T-cell (primary cell): ENCODE results near the gene RHOH. TPM values are rescaled to one million over a fixed set of nuclear protein-coding genes. Genes with fewer than 3 reads are reported as not detected.

Experiments
- ATAC-seq, 4 experiments: fragments of 200-7000 bp in 3 of 4; fragments of 150-1000 bp in 1 of 4; cut with Tn5 transposase; replicated peaks in 1 of 4; 1 replicate in 3 of 4; 2 replicates in 1 of 4; pipeline ENCODE4 v1.10.0; 2021; ENCODE audit warnings: moderate library complexity in 3 of 4, mild to moderate bottlenecking in 2 of 4, moderate number of reproducible peaks in 1 of 4
- CTCF ChIA-PET, 2 donors: fragments of 300-600 bp; sonication (Branson Sonifier 250); formaldehyde crosslinking; loops; one replicate each; lab custom pipeline; 2022; ENCODE audit warnings: antibody characterized with exemption in 2 of 2; lab: Charles Lee
- POLR2A ChIA-PET, 2 donors: fragments of 300-600 bp; sonication (Branson Sonifier 250); formaldehyde crosslinking; loops; one replicate each; lab custom pipeline; 2022; ENCODE audit warnings: antibody characterized with exemption in 2 of 2; lab: Charles Lee
- DNase-seq, 35 experiments: peaks; one replicate each; pipeline versions ENCODE4 v3.0.0 to v3.0.0-alpha.2; 2013 to 2023
- H3K27ac ChIP-seq: one replicate; pipeline ENCODE4 v1.5.1; 2013; ENCODE audit warnings: low read length
- H3K27me3 ChIP-seq, 2 experiments: replicated peaks in 1 of 2; 1 replicate in 1 of 2; 2 replicates in 1 of 2; pipeline versions ENCODE4 v1.6.1 to v1.7.0; 2013; ENCODE audit warnings: low read length in 1 of 2, mixed read lengths in 1 of 2; ENCODE audit not compliant: control insufficient read depth in 2 of 2, insufficient read depth in 2 of 2; ENCODE audit errors: extremely low read depth in 1 of 2
- H3K36me3 ChIP-seq, 2 donors: 1 replicate in 1 of 2; 2 replicates in 1 of 2; pipeline versions ENCODE4 v1.6.1 to v1.7.0; 2013; ENCODE audit warnings: low read length in 1 of 2; ENCODE audit not compliant: control insufficient read depth in 2 of 2, insufficient read depth in 1 of 2; ENCODE audit errors: extremely low read depth in 1 of 2
- H3K4me1 ChIP-seq, 2 experiments: 1 replicate in 1 of 2; 2 replicates in 1 of 2; pipeline versions ENCODE4 v1.6.1 to v1.7.0; 2013; ENCODE audit warnings: low read length in 2 of 2, mixed read lengths in 1 of 2; ENCODE audit not compliant: insufficient read depth in 2 of 2, control insufficient read depth in 1 of 2; ENCODE audit errors: extremely low read depth in 1 of 2
- H3K4me3 ChIP-seq, 2 donors: 1 replicate in 1 of 2; 2 replicates in 1 of 2; pipeline versions ENCODE4 v1.5.1 to v1.7.0; 2013; ENCODE audit warnings: mild to moderate bottlenecking in 2 of 2, low read length in 1 of 2, moderate library complexity in 1 of 2; ENCODE audit not compliant: control insufficient read depth in 1 of 2; ENCODE audit errors: extremely low read depth in 1 of 2
- H3K9me3 ChIP-seq: 2 replicates; pipeline ENCODE4 v1.7.0; 2013
- H3K27ac Mint-ChIP-seq, 2 donors: one replicate each; pipeline ENCODE4 v1.8.0; 2020 to 2021; ENCODE audit warnings: mild to moderate bottlenecking in 2 of 2, mixed read lengths in 2 of 2
- H3K27me3 Mint-ChIP-seq, 2 donors: one replicate each; pipeline ENCODE4 v1.8.0; 2021 to 2022; ENCODE audit warnings: mixed read lengths in 2 of 2
- H3K36me3 Mint-ChIP-seq: one replicate; pipeline ENCODE4 v1.8.0; 2021; ENCODE audit warnings: mixed read lengths
- H3K4me1 Mint-ChIP-seq, 3 donors: one replicate each; pipeline ENCODE4 v1.8.0; 2020 to 2022; ENCODE audit warnings: mixed read lengths in 3 of 3, mild to moderate bottlenecking in 1 of 3
- H3K4me3 Mint-ChIP-seq, 3 donors: one replicate each; pipeline ENCODE4 v1.8.0; 2020 to 2022; ENCODE audit warnings: mild to moderate bottlenecking in 3 of 3, mixed read lengths in 3 of 3, moderate library complexity in 3 of 3
- H3K9me3 Mint-ChIP-seq, 3 donors: one replicate each; pipeline ENCODE4 v1.8.0; 2020 to 2022; ENCODE audit warnings: mixed read lengths in 3 of 3
- WGBS: methylation state at CpG from one replicate; pipeline ENCODE4 v1.1.5; 2013; ENCODE audit warnings: missing lambda C conversion rate; ENCODE audit not compliant: insufficient coverage; 5-methylcytosine and 5-hydroxymethylcytosine counted together
- total RNA-seq, 35 experiments: library from RNA in 6 of 35; stranded (reverse) in 6 of 35; fragments of 120-200 nt in 1 of 35; gene quantifications; one replicate each; pipeline versions ENCODE4 v1.2.1 to v1.2.4 and lab custom pipeline; 2013 to 2026

The RHOH gene
- total RNA-seq, 5 donors from 2014 or later (not counting 1 experiment from before 2014, with no cell fraction given) = 174 to 436 (median 216) TPM

GRCh38 chr4:40283413-40283812 lies 86.6 kb downstream of the RHOH start:
- peaks cover 57 to 69% (median 66%) of the 10 kb centered on the region in 3 donors for H3K4me1 Mint-ChIP-seq
- H3K27ac Mint-ChIP-seq = peak overlapping the region; percentile 89 to 94
- Histone ChIP-seq H3K36me3 (no peaks in the 10 kb centered on the region), H3K4me3 (no peak overlapping the region), H3K4me1 (peaks cover 15 to 53% of the 10 kb centered on the region in 2 experiments), H3K9me3 (no peaks in the 10 kb centered on the region), H3K27ac (peak overlapping the region; percentile 90), H3K27me3 (no peaks in the 10 kb centered on the region)
- no peak for DNase-seq
- H3K36me3 Mint-ChIP-seq = peaks cover 5% of the 10 kb centered on the region
- H3K4me3 Mint-ChIP-seq = peak overlapping the region in 1 of 3 donors; percentile 78
- H3K27me3 Mint-ChIP-seq = no peaks in the 10 kb centered on the region
- POLR2A ChIA-PET = interaction anchor here (0.6 to 1.9 kb wide), 9 partner anchors 22 to 1333 kb away, joined by 3 to 12 read pairs (median 5); partner anchors contain the start of gene RHOH (in 1 of the 2)
- H3K9me3 Mint-ChIP-seq = no peaks in the 10 kb centered on the region
- CTCF ChIA-PET = interaction anchor here (0.6 to 2.1 kb wide), 35 partner anchors 9 to 310 kb away, joined by 3 to 28 read pairs (median 4); no protein-coding TSS in a partner anchor
- peak in 1 of 4 experiments; percentile 29 for ATAC-seq
- 86% methylated on average over 2 of the region's 10 CpGs for WGBS

GRCh38 chr4:40283968-40284367 lies 87.1 kb downstream of the RHOH start:
- ATAC-seq (peak; percentile 97 to 99 (median 98)), DNase-seq (peak in 34 of 35 experiments; percentile 62 to 89 (median 74))
- no peaks in the 10 kb centered on the region for H3K27me3 ChIP-seq
- 24% methylated on average over 7 of the region's 10 CpGs for WGBS
- Mint-ChIP-seq H3K4me1 (peaks cover 57 to 73% (median 70%) of the 10 kb centered on the region in 3 donors), H3K27ac (peak overlapping the region; percentile 89 to 94), H3K9me3 (no peaks in the 10 kb centered on the region), H3K4me3 (peak overlapping the region in 2 of 3 donors; percentile 43 to 78), H3K36me3 (peaks cover 5% of the 10 kb centered on the region), H3K27me3 (no peaks in the 10 kb centered on the region)
- H3K4me1 ChIP-seq = peaks cover 20 to 58% of the 10 kb centered on the region in 2 experiments
- H3K4me3 ChIP-seq = peak overlapping the region in 1 of 2 donors; percentile 5
- ChIA-PET POLR2A (interaction anchor here (0.6 to 1.9 kb wide), 11 partner anchors 8 to 88 kb away, joined by 3 to 13 read pairs (median 5); partner anchors contain the start of gene RHOH (in 1 of the 2)), CTCF (interaction anchor here (0.6 to 2.1 kb wide), 31 partner anchors 8 to 226 kb away, joined by 3 to 28 read pairs (median 4); partner anchors contain the start of gene RHOH (in 1 of the 2))
- no peaks in the 10 kb centered on the region for H3K36me3 ChIP-seq
- H3K27ac ChIP-seq = peak overlapping the region; percentile 90
- H3K9me3 ChIP-seq = no peaks in the 10 kb centered on the region

- Histone ChIP-seq H3K27ac (no peak overlapping the region), H3K4me1 (peaks cover 34 to 65% of the 10 kb centered on the region in 2 experiments), H3K27me3 (no peaks in the 10 kb centered on the region), H3K9me3 (no peaks in the 10 kb centered on the region), H3K4me3 (no peak overlapping the region), H3K36me3 (no peaks in the 10 kb centered on the region)
- ChIA-PET CTCF (interaction anchor here in 1 of 2 donors (0.8 kb wide), 1 partner anchor 846 kb away, joined by 6 read pairs; no protein-coding TSS in a partner anchor), POLR2A (interaction anchor here in 1 of 2 donors (0.6 kb wide), 1 partner anchor 39 kb away, joined by 10 read pairs; no protein-coding TSS in a partner anchor)
- ATAC-seq = no peak
- 100% methylated on average over 3 of the region's 5 CpGs for WGBS
- no peak for DNase-seq
- no peaks in the 10 kb centered on the region for H3K9me3 Mint-ChIP-seq
- H3K4me3 Mint-ChIP-seq = no peak overlapping the region
- H3K27ac Mint-ChIP-seq = peak overlapping the region; percentile 72 to 85
- no peaks in the 10 kb centered on the region for H3K27me3 Mint-ChIP-seq
- peaks cover 55 to 85% (median 81%) of the 10 kb centered on the region in 3 donors for H3K4me1 Mint-ChIP-seq
- peaks cover 5% of the 10 kb centered on the region for H3K36me3 Mint-ChIP-seq
Observed at GRCh38 chr4:40285692-40286091, 88.9 kb downstream of the RHOH start.

- DNase-seq (no peak), ATAC-seq (no peak)
- Histone ChIP-seq H3K4me1 (peaks cover 34 to 50% of the 10 kb centered on the region in 2 experiments), H3K27me3 (no peaks in the 10 kb centered on the region), H3K9me3 (no peaks in the 10 kb centered on the region), H3K36me3 (no peaks in the 10 kb centered on the region), H3K27ac (peak overlapping the region; percentile 57), H3K4me3 (no peak overlapping the region)
- WGBS = 100% methylated on average over 1 of the region's 8 CpGs
- Mint-ChIP-seq H3K4me1 (peaks cover 26 to 83% (median 73%) of the 10 kb centered on the region in 3 donors), H3K4me3 (peak overlapping the region in 1 of 3 donors; percentile 62), H3K27me3 (no peaks in the 10 kb centered on the region), H3K27ac (peak overlapping the region; percentile 94 to 97), H3K36me3 (no peaks in the 10 kb centered on the region), H3K9me3 (peaks cover 0 to 7% (median 0%) of the 10 kb centered on the region in 3 donors)
- ChIA-PET CTCF (interaction anchor here in 1 of 2 donors (0.6 kb wide), 1 partner anchor 57 kb away, joined by 3 read pairs; no protein-coding TSS in a partner anchor), POLR2A (interaction anchor here in 1 of 2 donors (0.5 to 0.7 kb wide), 2 partner anchors 82 to 1987 kb away, joined by 3 to 7 read pairs; no protein-coding TSS in a partner anchor)
Observed at GRCh38 chr4:40288566-40288965, 91.7 kb downstream of the RHOH start.

- 0% methylated on average over 4 of the region's 7 CpGs for WGBS
- peak overlapping the region; percentile 63 for H3K27ac ChIP-seq
Observed at GRCh38 chr4:40289366-40290188, 92.7 kb downstream of the RHOH start.

More at GRCh38 chr4:40289366-40290188, 92.7 kb downstream of the RHOH start:
- Mint-ChIP-seq H3K36me3 (no peaks in the 10 kb centered on the region), H3K9me3 (peaks cover 0 to 7% (median 0%) of the 10 kb centered on the region in 3 donors), H3K27me3 (no peaks in the 10 kb centered on the region), H3K27ac (peak overlapping the region; percentile 94 to 97), H3K4me3 (peak overlapping the region; percentile 42 to 62 (median 57)), H3K4me1 (peaks cover 16 to 74% (median 63%) of the 10 kb centered on the region in 3 donors)
- DNase-seq (peak in 17 of 35 experiments; percentile 15 to 59 (median 29)), ATAC-seq (peak; percentile 84 to 94 (median 90))
- peak overlapping the region in 1 of 2 donors; percentile 12 for H3K4me3 ChIP-seq
- no peaks in the 10 kb centered on the region for H3K27me3 ChIP-seq
- peaks cover 26 to 40% of the 10 kb centered on the region in 2 experiments for H3K4me1 ChIP-seq
- ChIA-PET CTCF (interaction anchor here (1.1 to 1.8 kb wide), 4 partner anchors 13 to 28 kb away, joined by 3 to 10 read pairs (median 6); no protein-coding TSS in a partner anchor), POLR2A (interaction anchor here (0.6 to 1.0 kb wide), 5 partner anchors 12 to 60 kb away, joined by 3 to 4 read pairs (median 4); no protein-coding TSS in a partner anchor)
- no peaks in the 10 kb centered on the region for H3K36me3 ChIP-seq
- no peaks in the 10 kb centered on the region for H3K9me3 ChIP-seq
